ENCODE data around the gene FTO.

The FTO gene

DNA sequence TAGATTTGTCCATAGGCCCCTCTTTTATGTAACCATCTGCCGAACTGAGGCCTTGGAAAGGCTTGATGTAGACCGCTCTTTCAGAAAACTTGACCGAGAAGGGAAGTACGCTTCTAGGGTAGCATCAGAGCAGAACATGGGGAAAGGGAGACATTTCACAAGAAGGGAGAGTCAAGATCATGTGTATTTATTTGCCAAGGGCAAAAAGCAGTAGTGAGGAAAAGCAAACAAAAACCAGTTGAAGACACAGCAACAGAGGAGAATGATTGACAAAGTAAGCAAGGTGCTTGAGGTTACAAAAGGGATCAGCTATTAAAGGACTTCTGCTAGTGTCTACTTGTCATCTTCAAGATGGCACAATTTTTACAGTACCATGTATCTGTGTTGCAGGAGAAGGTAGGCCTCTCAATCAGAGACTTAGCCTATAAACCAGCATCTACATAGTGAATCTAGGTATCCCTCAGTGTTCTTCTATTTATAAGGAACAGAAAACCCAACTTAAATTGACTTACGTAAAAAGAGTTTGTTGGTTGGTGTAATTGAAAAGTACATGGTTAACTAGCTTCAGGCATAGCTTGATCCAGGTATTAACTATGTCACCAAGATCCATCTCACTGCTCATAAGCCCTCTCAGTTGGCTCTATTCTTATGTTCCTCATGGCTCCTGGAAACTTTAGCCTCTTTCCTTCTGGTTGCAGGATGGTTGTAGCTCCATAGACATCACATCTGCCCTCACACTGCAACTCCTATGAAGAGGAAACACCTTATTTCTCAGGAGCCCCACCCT is 294.3 kb downstream of the FTO start:
- FAIRE-seq, result no peak
- DNase-seq (ENCODE audit: low spot score), result no peak

- no peak for DNase-seq (ENCODE audit: low spot score)
- no peak for FAIRE-seq
Observed at GRCh38 chr16:53998966-53999522, 295.1 kb downstream of the FTO start.

DNA sequence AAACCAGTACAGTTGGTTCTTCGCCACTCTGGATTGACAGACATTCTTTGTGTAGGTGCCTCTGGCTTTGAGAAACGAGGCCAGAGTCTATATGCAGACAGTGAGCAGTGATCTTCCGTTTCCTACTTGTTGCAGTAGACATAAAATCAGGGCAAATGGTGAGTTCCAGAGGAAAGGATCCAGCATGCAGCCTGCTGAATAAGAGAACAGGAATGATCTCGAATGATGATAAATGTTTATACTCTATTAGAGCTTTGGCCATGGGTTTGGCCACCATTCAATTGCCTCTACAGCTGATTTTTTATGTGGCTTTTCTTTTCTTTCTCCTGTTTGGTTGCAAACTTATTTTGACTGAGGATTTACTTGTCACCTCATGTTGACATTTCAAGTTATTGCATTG is 295.9 kb downstream of the FTO start:
- no peak for DNase-seq (ENCODE audit: low spot score)

DNA sequence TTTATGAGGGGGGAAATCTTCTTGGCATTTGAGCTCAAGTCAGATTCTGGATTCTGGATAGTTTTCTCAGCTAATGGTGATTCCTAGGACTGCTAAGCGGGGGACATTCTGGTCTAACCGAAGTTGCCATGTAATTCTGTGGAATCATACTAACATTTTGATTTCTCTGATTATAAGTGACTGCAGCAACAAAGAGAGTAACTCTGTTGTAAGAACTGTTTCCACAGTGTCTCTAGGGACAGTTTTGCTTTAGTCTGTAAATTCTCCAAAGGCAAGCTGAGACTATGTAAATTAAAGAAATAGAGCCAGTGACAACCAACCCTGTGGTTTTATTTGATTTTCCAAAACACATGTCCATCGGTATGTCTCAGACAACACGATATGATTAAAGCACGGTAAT is 296.4 kb downstream of the FTO start:
- DNase-seq (ENCODE audit: low spot score), result no peak
- FAIRE-seq, result no peak

More for the DNA sequence above, 295.9 kb downstream of the FTO start:
- FAIRE-seq, result no peak

GRCh38 chr16:54006693-54007092 is 302.7 kb downstream of the FTO start:
- no peak for FAIRE-seq
- no peak for DNase-seq (ENCODE audit: low spot score)

DNA sequence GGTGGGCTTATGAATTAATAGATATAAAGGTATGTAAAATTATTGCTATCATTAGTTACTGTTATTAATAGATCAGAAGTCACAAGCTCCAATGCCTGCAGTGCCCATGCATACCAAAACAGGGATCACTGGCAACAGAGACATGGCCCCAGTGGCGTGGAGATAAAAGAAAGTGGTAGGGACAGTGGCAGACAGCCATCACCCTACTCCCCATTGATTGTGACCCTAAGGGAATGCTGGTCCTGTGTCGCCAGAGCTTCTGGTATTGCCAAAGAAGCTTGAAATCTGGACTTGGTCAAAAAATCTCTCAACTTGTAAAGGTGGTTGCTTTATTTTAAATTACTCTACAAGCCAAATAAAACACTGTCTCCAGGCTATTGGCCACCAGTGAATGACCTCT is 303.5 kb downstream of the FTO start:
- no peak for DNase-seq (ENCODE audit: low spot score)
- no peak for FAIRE-seq

DNA sequence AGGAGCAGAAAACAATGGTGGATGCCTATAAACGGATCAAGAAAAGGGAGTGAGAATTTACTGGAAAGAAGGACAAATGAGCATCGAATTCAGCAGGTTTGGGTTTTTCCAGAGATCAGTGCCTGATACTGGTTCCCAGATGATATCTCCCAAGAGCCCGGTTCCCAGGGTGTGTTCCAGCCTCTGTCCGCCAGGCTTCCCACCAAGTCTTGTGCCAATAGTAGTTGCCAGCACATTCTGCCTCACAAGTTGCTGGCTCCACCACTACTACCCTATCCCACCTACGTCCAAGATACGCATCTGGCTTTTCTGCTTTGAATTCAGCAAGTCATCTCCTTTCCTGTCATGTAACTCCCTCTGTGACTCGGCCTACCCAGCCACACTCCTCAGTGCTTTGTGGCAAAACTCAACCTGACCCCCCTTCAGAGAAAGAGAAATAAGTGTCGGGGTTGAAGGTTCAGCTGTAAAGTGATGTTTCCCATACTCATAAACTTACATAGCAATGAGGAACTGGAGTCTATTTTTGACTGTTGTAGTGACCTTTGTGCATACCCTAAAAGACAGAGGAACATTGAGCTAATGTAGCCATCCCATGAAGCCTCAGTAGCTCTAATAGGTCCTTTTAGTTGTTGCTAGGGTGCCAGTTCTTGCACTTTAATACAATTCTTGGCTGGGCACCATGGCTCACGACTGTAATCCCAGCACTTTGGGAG is 305.7 kb downstream of the FTO start:
- no peak for DNase-seq (ENCODE audit: low spot score)
- FAIRE-seq, result no peak

GRCh38 chr16:54015147-54015546 is 311.2 kb downstream of the FTO start:
- FAIRE-seq, result no peak
- no peak for DNase-seq (ENCODE audit: low spot score)

- no peak for DNase-seq (ENCODE audit: low spot score)
- FAIRE-seq, result no peak
Observed at GRCh38 chr16:54022362-54022761, 318.4 kb downstream of the FTO start.

DNA sequence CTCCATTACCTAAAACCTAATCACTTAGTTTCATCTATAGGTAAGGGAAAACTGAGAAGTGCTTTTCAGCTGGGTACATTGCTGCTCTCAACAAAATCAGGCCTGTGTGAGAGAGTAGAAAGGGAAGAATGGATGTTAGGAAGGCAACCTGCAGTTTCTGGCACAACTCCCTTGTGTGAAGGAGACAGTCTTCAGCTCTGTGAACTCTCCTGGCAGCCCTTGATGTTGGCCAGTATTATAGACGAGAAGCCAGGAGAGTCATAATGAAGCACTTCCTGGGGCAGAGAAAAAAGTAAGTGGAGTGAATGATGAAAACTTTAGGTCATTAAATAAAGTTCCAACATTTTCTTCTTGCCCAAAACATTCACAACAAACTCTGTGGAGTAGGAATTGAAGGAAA is 322.5 kb downstream of the FTO start:
- FAIRE-seq, result no peak
- DNase-seq (ENCODE audit: low spot score), result no peak

GRCh38 chr16:54027062-54027461 is 323.1 kb downstream of the FTO start:
- DNase-seq (ENCODE audit: low spot score) (peak; percentile 30), FAIRE-seq (no peak)

GRCh38 chr16:54027558-54027957 is 323.6 kb downstream of the FTO start:
- FAIRE-seq (no peak), DNase-seq (ENCODE audit: low spot score) (no peak)

GRCh38 chr16:54027995-54028394 is 324.0 kb downstream of the FTO start:
- no peak for DNase-seq (ENCODE audit: low spot score)
- no peak for FAIRE-seq

- no peak for DNase-seq (ENCODE audit: low spot score)
- no peak for FAIRE-seq
Observed at GRCh38 chr16:54030451-54030850, 326.5 kb downstream of the FTO start.

DNA sequence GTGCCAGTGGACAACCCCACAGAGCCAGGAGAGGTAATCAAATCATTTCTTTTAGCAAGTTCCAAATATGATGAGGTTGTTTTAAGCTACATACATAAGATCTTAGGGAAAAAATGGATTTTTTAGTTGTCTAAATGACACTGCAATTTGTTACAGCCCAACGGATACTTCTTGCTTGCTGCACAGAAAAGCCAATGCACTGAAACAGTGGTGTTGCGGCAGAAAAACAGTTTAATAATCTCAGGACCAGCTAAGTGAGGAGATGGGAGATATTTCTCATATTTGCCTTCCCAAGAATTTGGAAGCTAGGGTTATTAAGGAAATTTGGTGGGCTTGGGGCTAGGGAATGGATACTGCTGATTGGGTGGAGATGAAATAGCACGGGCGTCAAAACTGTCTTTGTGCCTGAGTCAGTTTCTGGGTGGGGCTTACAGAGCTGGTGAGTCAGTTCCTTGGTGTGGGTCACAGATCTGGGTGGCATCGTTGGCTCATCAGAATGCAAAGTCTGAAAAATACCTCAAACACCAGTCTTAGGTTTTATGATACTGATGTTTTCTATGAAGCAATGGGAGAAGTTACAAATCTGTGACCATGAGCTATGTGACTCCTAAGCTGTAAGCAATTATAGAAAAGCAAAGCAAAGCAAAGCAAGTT is 327.3 kb downstream of the FTO start:
- DNase-seq (ENCODE audit: low spot score) (no peak), FAIRE-seq (no peak)

GRCh38 chr16:54033747-54034146 is 329.8 kb downstream of the FTO start:
- DNase-seq (ENCODE audit: low spot score), result no peak
- no peak for FAIRE-seq

DNA sequence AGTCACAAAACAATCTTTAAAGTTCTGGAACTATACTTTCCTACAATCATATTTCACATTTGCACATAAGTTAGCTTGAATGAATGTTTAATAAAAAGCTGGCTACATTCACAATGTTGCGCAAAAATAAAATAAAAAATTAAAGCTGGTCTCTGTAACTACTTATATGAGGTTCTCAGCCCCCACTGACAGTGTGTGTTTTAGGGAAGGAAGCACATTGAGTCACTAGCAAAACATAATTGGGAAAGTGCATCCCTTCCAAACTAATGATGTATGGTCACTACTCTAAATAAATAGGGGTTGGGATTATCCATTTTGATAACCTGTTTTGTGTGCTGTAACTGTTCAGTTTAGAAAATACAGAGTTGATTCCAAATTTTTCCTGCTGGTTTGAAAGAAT is 330.7 kb downstream of the FTO start:
- FAIRE-seq, result no peak
- no peak for DNase-seq (ENCODE audit: low spot score)

GRCh38 chr16:54040480-54040879 is 336.5 kb downstream of the FTO start:
- no peak for FAIRE-seq
- DNase-seq (ENCODE audit: low spot score), result no peak

DNA sequence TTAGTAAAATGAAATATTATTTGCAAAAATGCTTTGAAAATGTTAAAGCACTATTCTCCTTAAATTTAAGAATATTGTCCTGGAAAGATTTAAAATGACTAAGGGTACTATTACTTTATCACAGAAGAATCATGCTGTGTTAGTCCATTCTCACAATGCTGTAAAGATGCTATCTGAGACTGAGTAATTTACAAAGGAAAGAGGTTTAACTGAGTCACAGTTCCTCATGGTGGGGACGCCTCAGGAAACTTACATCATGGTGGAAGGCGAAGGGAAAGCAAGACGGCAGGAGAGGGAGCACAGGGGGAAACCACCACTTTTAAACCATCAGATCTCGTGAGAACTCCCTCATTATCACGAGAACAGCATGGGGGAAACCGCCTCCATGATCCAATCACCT is 337.0 kb downstream of the FTO start:
- DNase-seq (ENCODE audit: low spot score) (no peak), FAIRE-seq (no peak)

GRCh38 chr16:54048586-54049495 is 344.9 kb downstream of the FTO start:
- no peak for FAIRE-seq
- DNase-seq (ENCODE audit: low spot score), result no peak
